Left lobe of liver (tissue), 2 donors: ENCODE data around the gene MEGF11. TPM values are rescaled to one million over a fixed set of nuclear protein-coding genes. Genes with fewer than 3 reads are reported as not detected.
"Not testable (repeated sequence)": the region's sequence is repeated elsewhere in the genome, so short reads cannot be mapped to it uniquely, and the experiment has no call there.

Source experiments
- ATAC-seq: fragments of 200-7000 bp; cut with Tn5 transposase; one replicate; pipeline ENCODE4 v1.9.1; 2020; ENCODE audit warnings: mild to moderate bottlenecking, moderate library complexity
- DNase-seq: peaks from one replicate; pipeline ENCODE4 v3.0.0-alpha.2; 2020; ENCODE audit warnings: low spot score
- total RNA-seq: library from RNA; stranded (reverse); gene quantifications from one replicate; pipeline ENCODE4 v1.2.1, GENCODE V29; 2021
- donor health status: DM: no; HTN: no; CAD: no; lungs with moderate emphysema.
- donor health status: DM: no; HTN: yes; CAD: no.

Gene MEGF11
- total RNA-seq, 1 donor from 2014 or later = not detected

- DNase-seq (no peak), ATAC-seq (no peak)
Observed at GRCh38 chr15:65875458-65875857, 378.1 kb downstream of the MEGF11 start.

GRCh38 chr15:65873256-65873655 lies 380.3 kb downstream of the MEGF11 start:
- DNase-seq (no peak), ATAC-seq (no peak)

DNA sequence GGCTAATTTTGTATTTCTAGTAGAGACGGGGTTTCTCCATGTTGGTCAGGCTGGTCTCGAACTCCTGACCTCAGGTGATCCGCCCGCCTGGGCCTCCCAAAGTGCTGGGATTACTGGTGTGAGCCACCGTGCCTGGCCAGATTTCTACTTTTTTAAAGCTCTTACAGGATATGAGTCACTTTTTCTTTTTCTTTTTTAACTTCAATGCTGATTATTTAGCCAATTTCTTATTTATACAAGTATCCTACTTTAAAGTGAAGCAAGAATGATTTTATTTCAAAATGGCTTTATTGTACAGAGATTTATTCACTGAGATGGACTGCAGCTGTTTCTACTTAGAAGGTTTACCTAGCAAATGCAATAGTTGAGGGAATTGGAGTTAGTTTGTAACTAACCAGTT lies 381.0 kb downstream of the MEGF11 start:
- DNase-seq, ATAC-seq: not testable (repeated sequence)

- not testable (repeated sequence) for ATAC-seq, DNase-seq
Observed at GRCh38 chr15:65871886-65872285, 381.7 kb downstream of the MEGF11 start.

- no peak for ATAC-seq
- no peak for DNase-seq
Observed at GRCh38 chr15:65870889-65871533, 382.5 kb downstream of the MEGF11 start.

- ATAC-seq (peak; percentile 47), DNase-seq (peak; percentile 53)
Observed at GRCh38 chr15:65869954-65870871, 383.3 kb downstream of the MEGF11 start.

GRCh38 chr15:65869126-65869953 lies 384.2 kb downstream of the MEGF11 start, which contains the start of gene RAB11A:
Gene RAB11A, plus strand, starts transcription at chr15:65869491. Its CDS starts 95 bp downstream, at chr15:65869586.
- ATAC-seq (peak; percentile 98), DNase-seq (peak; percentile 96)

- DNase-seq = no peak
- no peak for ATAC-seq
Observed at GRCh38 chr15:65868546-65869125, 384.9 kb downstream of the MEGF11 start.

- not testable (repeated sequence) for ATAC-seq, DNase-seq
Observed at GRCh38 chr15:65867933-65868332, 385.6 kb downstream of the MEGF11 start.

DNA sequence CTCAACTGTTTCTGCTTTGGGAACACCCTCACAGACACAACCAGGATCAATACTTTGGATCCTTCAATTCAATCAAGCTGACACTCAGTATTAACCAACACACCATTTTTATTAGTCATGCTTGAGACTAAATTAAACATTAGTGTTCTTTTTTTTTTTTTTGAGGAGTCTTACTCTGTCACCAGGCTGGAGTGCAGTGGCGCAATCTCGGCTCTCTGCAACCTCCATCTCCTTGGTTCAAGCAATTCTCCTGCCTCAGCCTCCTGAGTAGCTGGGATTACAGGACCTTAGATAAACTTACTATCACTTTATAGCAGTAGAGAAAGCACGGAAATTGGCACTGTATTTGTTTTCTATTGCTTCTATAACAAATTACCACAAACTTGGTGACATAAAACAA lies 386.3 kb downstream of the MEGF11 start:
- DNase-seq (no peak), ATAC-seq (no peak)

DNA sequence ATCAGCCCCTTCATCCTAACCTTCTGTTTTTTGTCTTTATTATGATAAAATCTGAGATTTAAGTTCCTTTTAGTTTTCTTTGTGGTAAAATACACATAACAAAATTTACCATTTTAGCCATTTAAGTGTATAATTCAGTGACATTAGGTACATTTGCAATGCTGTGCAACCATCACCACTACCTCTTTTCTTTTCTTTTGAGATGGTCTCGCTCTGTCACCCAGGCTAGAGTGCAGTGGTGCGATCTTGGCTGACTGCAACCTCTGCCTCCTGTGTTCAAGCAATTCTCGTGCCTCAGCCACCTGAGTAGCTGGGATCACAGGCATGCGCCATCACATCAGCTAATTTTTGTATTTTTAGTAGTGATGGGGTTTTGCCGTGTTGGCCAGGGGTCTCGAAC lies 390.4 kb downstream of the MEGF11 start:
- DNase-seq (no peak), ATAC-seq (no peak)

- DNase-seq (no peak), ATAC-seq (peak; percentile 74)
Observed at GRCh38 chr15:65862682-65863081, 390.9 kb downstream of the MEGF11 start.

- no peak for DNase-seq
Observed at GRCh38 chr15:65857718-65858402, 395.7 kb downstream of the MEGF11 start.

DNA sequence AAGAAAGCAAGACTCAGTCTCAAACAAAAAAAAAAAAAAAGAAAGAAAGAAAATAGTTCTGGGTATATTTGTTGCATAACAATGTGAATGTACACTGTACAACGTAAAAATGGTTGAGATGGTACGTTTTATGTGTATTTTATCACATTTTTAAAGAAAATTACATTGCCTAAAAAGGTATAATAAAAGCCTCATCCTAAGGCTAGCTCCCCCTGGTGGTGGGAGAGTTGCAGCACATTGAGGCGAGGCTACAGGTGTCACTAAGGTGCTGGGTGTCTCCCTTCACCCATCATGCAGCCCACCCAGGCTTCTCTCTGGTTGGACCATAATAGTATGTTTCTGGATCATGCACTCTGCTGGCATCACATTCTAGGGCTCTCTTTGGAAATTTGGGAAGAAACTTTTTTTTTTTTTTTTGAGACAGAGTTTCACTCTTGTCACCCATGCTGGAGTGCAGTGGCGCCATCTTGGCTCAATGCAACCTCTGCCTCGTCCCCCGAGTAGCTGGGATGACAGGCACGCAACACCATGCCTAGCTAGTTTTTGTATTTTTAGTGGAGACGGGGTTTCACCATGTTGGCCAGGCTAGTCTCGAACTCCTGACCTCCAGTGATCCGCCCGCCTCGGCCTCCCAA lies 396.6 kb downstream of the MEGF11 start:
- ATAC-seq (peak; percentile 94), DNase-seq (peak; percentile 67)

More at GRCh38 chr15:65857718-65858402, 395.7 kb downstream of the MEGF11 start:
- ATAC-seq = no peak

DNA sequence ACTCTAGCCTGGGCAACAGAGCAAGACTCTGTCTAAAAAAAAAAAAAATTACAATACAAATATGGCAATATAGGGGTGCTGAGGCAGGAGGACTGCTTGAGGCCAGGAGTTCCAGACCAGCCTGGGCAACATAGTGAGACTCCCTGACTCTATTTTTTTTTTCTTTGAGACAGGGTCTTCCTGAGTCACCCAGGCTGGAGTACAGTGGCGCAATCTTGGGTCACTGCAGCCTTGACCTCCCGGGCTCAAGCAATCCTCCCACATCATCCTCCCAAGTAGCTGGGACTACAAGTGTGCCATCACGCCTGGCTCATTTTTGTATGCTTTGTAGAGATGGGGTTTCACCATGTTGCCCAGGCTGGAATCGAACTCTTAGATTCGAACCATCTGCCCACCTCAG lies 401.6 kb downstream of the MEGF11 start:
- DNase-seq (no peak), ATAC-seq (no peak)

DNA sequence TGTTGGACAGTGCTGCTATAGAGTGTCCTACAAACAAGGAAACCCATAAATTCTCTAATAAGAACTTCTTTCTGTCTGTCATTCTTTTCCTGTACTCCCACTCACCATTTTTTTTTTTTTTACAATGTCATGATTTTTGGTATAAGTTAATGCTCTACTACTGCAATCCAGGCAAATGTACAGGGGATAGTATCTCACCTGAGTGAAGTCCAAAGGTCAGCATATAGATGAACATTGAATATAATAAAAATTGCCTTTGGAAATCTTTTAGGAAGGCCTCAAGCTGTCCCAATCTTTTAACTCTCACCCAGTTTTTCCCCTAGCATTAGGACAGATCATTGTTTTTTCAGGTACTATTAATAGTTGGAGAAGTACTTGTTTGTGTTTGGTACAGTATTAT lies 405.6 kb downstream of the MEGF11 start:
- no peak for ATAC-seq

DNA sequence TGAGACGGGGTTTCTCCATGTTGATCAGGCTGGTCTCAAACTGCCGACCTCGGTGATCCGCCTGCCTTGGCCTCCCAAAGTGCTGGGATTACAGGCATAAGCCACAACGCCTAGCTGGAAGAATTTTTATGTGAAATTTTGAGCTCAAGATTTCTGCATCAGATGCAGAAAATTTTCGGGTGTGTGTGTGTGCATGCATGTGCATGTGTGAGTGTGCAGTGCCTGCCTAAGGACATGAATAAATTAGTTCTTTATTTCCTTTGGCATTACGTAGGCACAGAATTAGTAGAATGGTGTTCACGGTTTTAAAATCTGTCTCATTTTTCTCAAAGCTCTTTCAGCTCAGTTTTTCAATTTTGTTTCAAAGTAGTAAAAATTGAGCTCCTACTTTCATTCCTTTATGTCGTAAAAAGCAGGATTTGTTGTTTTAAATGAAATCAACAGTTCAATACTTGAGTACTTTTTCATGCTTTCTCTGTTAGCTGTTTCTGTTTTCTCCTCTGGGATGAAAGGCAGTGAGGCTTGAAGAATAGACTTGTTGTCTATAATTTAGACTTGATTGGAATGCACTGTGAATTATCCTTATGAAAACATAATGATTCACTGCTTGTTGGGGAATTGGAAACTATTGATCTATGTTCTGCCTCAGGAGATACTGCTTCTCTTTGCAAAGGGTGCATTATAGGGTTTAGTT lies 407.6 kb downstream of the MEGF11 start:
- DNase-seq = peak; percentile 3
- ATAC-seq = no peak

More for the DNA sequence above, 405.6 kb downstream of the MEGF11 start:
- no peak for DNase-seq
